Kidney (tissue), 14 donors: Measurements from ENCODE around the gene ATP5F1D. TPM values are rescaled to one million over a fixed set of nuclear protein-coding genes. Genes with fewer than 3 reads are reported as not detected.

Experiments
- DNase-seq, 5 donors: peaks; one replicate each; pipeline ENCODE4 v3.0.0-alpha.2; 2013 to 2020
- FAIRE-seq: peaks from 2 replicates; lab custom pipeline; 2012; peaks lifted over from hg19 to GRCh38; lab: Jason Lieb, UNC
- H3K27ac ChIP-seq, 2 donors: one replicate each; pipeline ENCODE4 v1.7.0; 2013; ENCODE audit warnings: low read depth in 2 of 2, low read length in 2 of 2, inconsistent platforms in 1 of 2
- H3K27me3 ChIP-seq: one replicate; pipeline ENCODE4 v1.7.1; 2013; ENCODE audit warnings: low read length, inconsistent platforms; ENCODE audit not compliant: control insufficient read depth, insufficient read depth
- H3K36me3 ChIP-seq, 3 donors: one replicate each; pipeline versions ENCODE4 v1.7.0 to v1.7.1; 2013; ENCODE audit warnings: low read length in 3 of 3, control low read depth in 1 of 3, inconsistent platforms in 1 of 3; ENCODE audit not compliant: insufficient read depth in 3 of 3, control insufficient read depth in 2 of 3
- H3K4me1 ChIP-seq, 3 donors: one replicate each; pipeline versions ENCODE4 v1.7.0 to v1.7.1; 2013; ENCODE audit warnings: low read length in 3 of 3, inconsistent platforms in 1 of 3, low read depth in 1 of 3; ENCODE audit not compliant: control insufficient read depth in 2 of 3, insufficient read depth in 2 of 3
- H3K4me3 ChIP-seq, 3 donors: one replicate each; pipeline versions ENCODE4 v1.7.0 to v1.8.1; 2013; ENCODE audit warnings: low read length in 3 of 3, control low read depth in 1 of 3, inconsistent platforms in 1 of 3
- H3K9ac ChIP-seq, 3 donors: one replicate each; pipeline versions ENCODE4 v1.7.0 to v1.7.1; 2013; ENCODE audit warnings: low read length in 3 of 3, control low read depth in 1 of 3, inconsistent platforms in 1 of 3
- H3K9me3 ChIP-seq, 3 donors: one replicate each; pipeline versions ENCODE4 v1.7.0 to v1.7.1; 2013; ENCODE audit warnings: low read length in 3 of 3, control low read depth in 1 of 3, inconsistent platforms in 1 of 3; ENCODE audit not compliant: control insufficient read depth in 2 of 3, insufficient read depth in 1 of 3
- intact Hi-C: fragments of 100-400 bp; cut with DNase I; formaldehyde crosslinking; loops from one replicate; pipeline ENCODE4 v1.11.1; 2022
- polyA plus RNA-seq: library from polyadenylated mRNA; stranded (reverse); fragments of 350-450 nt; fragmentation: Illumina TruSeq; extraction: RNeasy Lipid Tissue Mini Kit (QIAGEN cat#74804); gene quantifications from one replicate; pipeline ENCODE4 v1.2.3, GENCODE V29; 2014; ENCODE audit warnings: low read depth, low replicate concordance; ENCODE audit not compliant: insufficient read depth
- total RNA-seq: library from RNA; stranded (reverse); fragmentation: NEBNext Ultra II Directional; extraction: Animal tissue kit (Norgen Biotek cat#: 25700); gene quantifications from one replicate; pipeline ENCODE4 v1.2.1, GENCODE V29; 2021
- TF ChIP-seq, protein P1 (sequence below): IDR thresholded peaks from 3 replicates; pipeline ENCODE4 v1.5.1; 2012; ENCODE audit warnings: mild to moderate bottlenecking, moderate library complexity, borderline replicate concordance; ENCODE audit not compliant: insufficient read depth; ENCODE audit errors: extremely low read depth
- donor health status: control.
- donor health status: control.
- donor health status: control.
- donor health status: control.
- donor health status: control.
- donor health status: DM: yes; HTN: yes; CAD: no.
- donor health status: Normal renal cell carcinoma (clear cell type).

Gene ATP5F1D
- total and polyA plus RNA-seq, 2 donors from 2014 or later: 183 to 641 TPM

DNA sequence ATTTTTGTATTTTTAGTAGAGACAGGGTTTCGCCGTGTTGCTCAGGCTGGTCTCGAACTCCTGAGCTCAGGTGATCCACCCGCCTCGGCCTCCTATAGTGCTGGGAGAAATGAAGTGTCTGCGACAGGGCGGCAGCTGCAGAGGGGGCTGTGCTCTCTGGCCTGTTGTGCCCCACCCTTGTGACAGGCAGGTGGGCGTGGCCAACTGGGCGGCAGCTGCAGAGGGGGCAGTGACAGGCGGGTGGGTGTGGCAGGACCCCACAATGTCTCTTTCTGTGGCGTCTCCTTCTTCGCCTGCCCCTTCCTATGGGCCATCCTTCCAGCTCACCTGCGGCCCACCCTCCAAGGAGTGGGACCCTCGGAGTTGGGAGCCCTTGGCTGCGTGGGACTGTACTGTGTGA is 24.2 kb upstream of the ATP5F1D start:
- FAIRE-seq: no peak

DNA sequence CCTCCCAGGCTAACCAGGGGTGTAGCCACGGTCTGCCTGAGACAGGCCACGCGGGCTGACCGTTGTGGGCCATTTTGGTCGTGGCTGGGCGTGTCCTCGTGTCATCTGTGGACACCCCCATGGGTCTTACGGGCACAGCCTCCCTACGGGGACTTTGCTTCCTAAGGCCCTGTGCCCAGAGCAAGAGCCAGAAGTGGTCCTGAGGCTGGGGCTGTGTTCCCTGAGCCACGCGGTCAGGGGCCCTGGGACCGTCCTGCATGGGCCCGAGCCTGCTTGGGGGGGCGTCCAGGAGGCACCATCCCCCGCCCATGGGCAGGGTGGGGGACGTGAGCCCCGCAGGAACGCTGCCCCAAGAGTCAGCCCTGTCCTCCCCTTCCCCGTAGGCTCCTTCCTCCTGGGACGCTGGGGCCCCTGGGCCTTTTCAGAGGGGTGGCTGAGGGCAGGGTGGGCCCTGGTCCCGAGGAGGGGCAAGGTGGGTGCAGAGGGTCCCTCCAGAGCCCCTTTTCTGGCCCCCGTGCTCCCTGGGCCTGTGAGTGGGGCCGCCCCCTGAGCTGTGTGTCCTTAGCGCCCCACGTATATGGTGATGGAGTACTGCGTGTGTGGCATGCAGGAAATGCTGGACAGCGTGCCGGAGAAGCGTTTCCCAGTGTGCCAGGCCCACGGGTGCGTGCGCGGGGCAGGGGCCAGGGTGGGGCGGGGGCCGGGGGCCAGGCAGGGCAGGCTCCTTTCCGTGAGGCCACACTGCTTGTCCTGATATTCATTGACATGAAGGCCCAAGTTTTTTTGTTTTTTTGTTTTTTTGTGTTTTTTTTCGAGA is 22.6 kb upstream of the ATP5F1D start:
- peaks cover 0 to 13% (median 0%) of the 10 kb centered on the region in 3 donors for H3K36me3 ChIP-seq
- intact Hi-C loops: no loop called here

More for the DNA sequence above, 24.2 kb upstream of the ATP5F1D start:
- H3K9ac ChIP-seq: no peak overlapping the region
- intact Hi-C loops: no loop called here
- H3K4me1 ChIP-seq: peaks cover 0 to 44% (median 27%) of the 10 kb centered on the region in 3 donors
- H3K36me3 ChIP-seq: peaks cover 0 to 13% (median 0%) of the 10 kb centered on the region in 3 donors
- TF ChIP-seq, protein P1, sequence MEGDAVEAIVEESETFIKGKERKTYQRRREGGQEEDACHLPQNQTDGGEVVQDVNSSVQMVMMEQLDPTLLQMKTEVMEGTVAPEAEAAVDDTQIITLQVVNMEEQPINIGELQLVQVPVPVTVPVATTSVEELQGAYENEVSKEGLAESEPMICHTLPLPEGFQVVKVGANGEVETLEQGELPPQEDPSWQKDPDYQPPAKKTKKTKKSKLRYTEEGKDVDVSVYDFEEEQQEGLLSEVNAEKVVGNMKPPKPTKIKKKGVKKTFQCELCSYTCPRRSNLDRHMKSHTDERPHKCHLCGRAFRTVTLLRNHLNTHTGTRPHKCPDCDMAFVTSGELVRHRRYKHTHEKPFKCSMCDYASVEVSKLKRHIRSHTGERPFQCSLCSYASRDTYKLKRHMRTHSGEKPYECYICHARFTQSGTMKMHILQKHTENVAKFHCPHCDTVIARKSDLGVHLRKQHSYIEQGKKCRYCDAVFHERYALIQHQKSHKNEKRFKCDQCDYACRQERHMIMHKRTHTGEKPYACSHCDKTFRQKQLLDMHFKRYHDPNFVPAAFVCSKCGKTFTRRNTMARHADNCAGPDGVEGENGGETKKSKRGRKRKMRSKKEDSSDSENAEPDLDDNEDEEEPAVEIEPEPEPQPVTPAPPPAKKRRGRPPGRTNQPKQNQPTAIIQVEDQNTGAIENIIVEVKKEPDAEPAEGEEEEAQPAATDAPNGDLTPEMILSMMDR: no peak
- H3K9me3 ChIP-seq: no peaks in the 10 kb centered on the region
- no peaks in the 10 kb centered on the region for H3K27me3 ChIP-seq
- peak in 1 of 5 donors; percentile 74 for DNase-seq
- H3K4me3 ChIP-seq: no peak overlapping the region
- peak overlapping the region; percentile 5 to 92 for H3K27ac ChIP-seq

DNA sequence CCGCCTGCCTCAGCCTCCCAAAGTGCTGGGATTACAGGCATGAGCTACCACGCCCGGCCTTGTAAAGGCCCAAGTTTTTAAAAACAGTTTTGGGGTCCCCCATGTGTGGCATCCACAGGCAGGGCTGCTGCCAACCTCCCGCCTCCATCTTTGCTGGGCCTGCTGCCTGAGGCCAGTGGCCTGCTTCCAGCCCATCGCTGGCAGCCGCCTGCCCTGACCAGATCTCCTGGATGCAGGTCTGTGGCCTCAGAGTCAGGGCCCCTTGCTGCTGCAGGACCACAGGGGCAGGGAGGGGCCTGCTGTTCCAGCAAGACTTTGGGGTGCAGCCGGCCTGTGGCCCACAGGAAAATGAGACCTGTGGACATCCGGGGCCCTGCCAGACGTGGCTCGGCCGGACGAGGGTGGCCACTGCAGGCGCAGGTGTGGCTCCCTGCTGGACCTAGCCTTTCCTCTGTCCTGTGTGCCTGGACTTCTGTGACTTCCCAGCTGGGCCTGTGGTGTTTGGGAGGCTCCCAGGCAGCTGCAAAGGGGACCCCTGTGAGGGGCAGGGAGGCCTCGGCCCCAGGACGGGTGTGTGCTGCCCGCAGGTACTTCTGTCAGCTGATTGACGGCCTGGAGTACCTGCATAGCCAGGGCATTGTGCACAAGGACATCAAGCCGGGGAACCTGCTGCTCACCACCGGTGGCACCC is 21.6 kb upstream of the ATP5F1D start:
- Histone ChIP-seq H3K27ac (no peak overlapping the region), H3K9me3 (no peaks in the 10 kb centered on the region), H3K27me3 (no peaks in the 10 kb centered on the region), H3K36me3 (peaks cover 0 to 13% (median 0%) of the 10 kb centered on the region in 3 donors), H3K9ac (no peak overlapping the region), H3K4me1 (peaks cover 0 to 25% (median 10%) of the 10 kb centered on the region in 3 donors), H3K4me3 (no peak overlapping the region)
- no peak for DNase-seq
- intact Hi-C loops: no loop called here
- FAIRE-seq: no peak
- TF ChIP-seq, protein P1: no peak

More for the DNA sequence above, 22.6 kb upstream of the ATP5F1D start:
- no peak for DNase-seq
- Histone ChIP-seq H3K9me3 (no peaks in the 10 kb centered on the region), H3K4me1 (peaks cover 0 to 34% (median 18%) of the 10 kb centered on the region in 3 donors), H3K9ac (peak overlapping the region in 1 of 3 donors; percentile 69), H3K4me3 (no peak overlapping the region), H3K27me3 (no peaks in the 10 kb centered on the region), H3K27ac (peak overlapping the region; percentile 90 to 92)
- FAIRE-seq: no peak
- TF ChIP-seq, protein P1: no peak
